Epithelial cell of proximal tubule (primary cell): ENCODE data around the gene CR1. TPM values are rescaled to one million over a fixed set of nuclear protein-coding genes. Genes with fewer than 3 reads are reported as not detected.
A peak's percentile ranks its signal among the peaks of the same experiment; 100 is the strongest.
"Not testable (repeated sequence)": the region's sequence is repeated elsewhere in the genome, so short reads cannot be mapped to it uniquely, and the experiment has no call there.

ENCODE experiments used
- DNase-seq: peaks from one replicate; pipeline ENCODE4 v3.0.0-alpha.2; 2011; ENCODE audit warnings: low read depth
- H3K4me3 ChIP-seq: 2 replicates; pipeline ENCODE4 v1.5.1; 2011; ENCODE audit warnings: low read depth, mild to moderate bottlenecking, low read length
- CTCF ChIP-seq: conservative IDR thresholded peaks from 2 replicates; pipeline ENCODE4 v1.5.1; 2012; ENCODE audit warnings: low read depth, mild to moderate bottlenecking, low read length
- total RNA-seq: library from RNA; depleted of rRNA; stranded (reverse); fragments of >200 nt; gene quantifications from 2 replicates; pipeline ENCODE4 v1.2.3, GENCODE V29; 2015

Gene CR1
- total RNA-seq, 1 donor from 2014 or later = not detected

- no peak for DNase-seq
- TF ChIP-seq CTCF = no peak
- H3K4me3 ChIP-seq = no peak overlapping the region
Measured at GRCh38 chr1:207487636-207488035, 8.3 kb upstream of the CR1 start.

DNA sequence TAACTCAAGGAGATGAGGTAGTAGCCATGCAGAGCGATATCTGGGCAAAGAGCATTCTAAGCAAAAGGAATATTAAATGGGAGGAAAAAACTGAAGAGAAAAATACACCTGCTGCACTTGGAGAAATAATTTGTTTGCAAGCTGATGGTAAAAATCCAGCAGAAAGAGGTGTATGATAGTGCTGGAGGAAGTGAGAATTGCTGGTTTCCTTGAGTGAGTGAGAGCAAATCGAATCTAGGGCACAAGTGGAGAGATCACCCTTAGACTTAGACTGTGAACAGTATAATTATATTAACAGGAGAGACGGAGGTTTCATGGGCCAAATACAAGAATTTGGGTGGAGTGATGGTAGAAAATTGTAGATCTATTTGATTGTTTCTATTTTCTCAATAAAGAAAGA is 2.7 kb upstream of the CR1 start:
- H3K4me3 ChIP-seq = no peak overlapping the region
- TF ChIP-seq CTCF = no peak
- DNase-seq = no peak

GRCh38 chr1:207494171-207494570 is 1.8 kb upstream of the CR1 start:
- no peak for DNase-seq
- H3K4me3 ChIP-seq = no peak overlapping the region
- no peak for TF ChIP-seq CTCF

DNA sequence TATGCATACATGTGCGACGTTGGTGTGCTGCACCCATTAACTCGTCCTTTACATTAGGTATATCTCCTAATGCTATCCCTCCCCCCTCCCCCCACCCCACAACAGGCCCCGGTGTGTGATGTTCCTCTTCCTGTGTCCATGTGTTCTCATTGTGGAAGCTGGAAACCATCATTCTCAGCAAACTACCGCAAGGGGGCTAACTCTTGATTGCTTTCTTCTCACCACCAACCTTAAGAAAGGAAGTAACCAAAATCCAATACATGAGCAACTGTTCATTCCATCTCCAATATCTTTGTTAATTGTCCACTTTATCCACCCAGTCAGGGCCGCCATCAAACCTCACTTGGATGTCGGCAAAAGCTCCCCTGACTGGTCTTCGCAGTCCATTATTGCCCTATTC is 676 bp upstream of the CR1 start:
- not testable (repeated sequence) for H3K4me3 ChIP-seq, DNase-seq

GRCh38 chr1:207497941-207498340 is 2.0 kb downstream of the CR1 start:
- no peak for DNase-seq
- H3K4me3 ChIP-seq = no peak overlapping the region
- no peak for TF ChIP-seq CTCF

DNA sequence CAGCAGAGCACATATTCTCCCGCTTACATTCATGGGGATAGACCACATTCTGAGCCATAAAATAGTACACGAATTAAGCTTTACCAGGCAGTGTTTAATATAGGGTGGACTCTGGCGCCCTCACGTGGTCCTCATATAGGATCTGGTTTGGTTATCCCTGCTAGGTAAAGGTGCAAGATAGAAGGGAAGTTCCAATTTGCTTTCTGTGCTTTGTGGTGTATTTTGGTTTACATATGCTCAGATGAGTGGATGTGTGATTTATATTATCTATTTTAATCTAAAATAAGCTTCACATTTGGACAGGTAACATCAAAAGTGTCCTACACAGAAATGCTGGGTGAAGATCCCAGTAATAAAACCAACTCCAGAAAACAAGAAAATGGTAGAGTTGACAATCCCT is 3.6 kb downstream of the CR1 start:
- peak; percentile 85 for TF ChIP-seq CTCF
- DNase-seq = peak; percentile 15
- no peak overlapping the region for H3K4me3 ChIP-seq

GRCh38 chr1:207500306-207500705 is 4.3 kb downstream of the CR1 start:
- no peak for TF ChIP-seq CTCF
- no peak for DNase-seq
- no peak overlapping the region for H3K4me3 ChIP-seq

DNA sequence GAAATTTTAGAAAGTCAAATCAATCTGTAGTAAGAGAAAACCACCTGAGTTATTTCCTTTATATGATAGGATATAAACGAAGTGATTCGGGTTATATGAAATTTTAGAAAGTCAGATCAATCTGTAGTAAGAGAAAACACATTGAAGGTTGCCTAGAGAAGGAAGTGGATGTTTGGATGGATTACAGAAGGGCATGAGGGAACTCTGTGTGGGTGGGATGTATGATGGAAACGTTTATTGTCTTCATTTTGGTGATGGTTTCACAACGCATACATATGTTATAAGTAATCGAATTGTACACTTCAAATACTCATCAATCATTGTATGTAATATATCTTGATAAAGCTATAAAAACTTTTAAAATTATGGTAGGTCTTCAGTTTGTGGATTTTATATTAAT is 5.1 kb downstream of the CR1 start:
- H3K4me3 ChIP-seq = no peak overlapping the region
- no peak for DNase-seq
- no peak for TF ChIP-seq CTCF
